WERI-Rb-1 (cell line): ENCODE data around the gene EGLN3.

Source experiments
- DNase-seq: peaks from one replicate; pipeline ENCODE4 v3.0.0-alpha.2; 2020
- H3K27ac ChIP-seq: fragments of 250-450 bp; sonication (Bioruptor Pico); 2 replicates; pipeline ENCODE4 v1.5.1; 2020; ENCODE audit warnings: mild to moderate bottlenecking, moderate library complexity
- H3K27me3 ChIP-seq: fragments of 250-450 bp; sonication (Bioruptor Pico); 2 replicates; pipeline ENCODE4 v1.5.1; 2021; ENCODE audit warnings: mild to moderate bottlenecking, low read depth, moderate library complexity; ENCODE audit not compliant: insufficient read depth, severe bottlenecking
- H3K36me3 ChIP-seq: fragments of 250-450 bp; sonication (Bioruptor Pico); 2 replicates; pipeline ENCODE4 v1.5.1; 2020; ENCODE audit warnings: mild to moderate bottlenecking, moderate library complexity
- H3K4me3 ChIP-seq: 2 replicates; pipeline ENCODE4 v1.5.1; 2011; ENCODE audit warnings: low read depth, mild to moderate bottlenecking, control low read depth, low read length
- H3K9me3 ChIP-seq: fragments of 250-450 bp; sonication (Bioruptor Pico); 2 replicates; pipeline ENCODE4 v1.5.1; 2021; ENCODE audit warnings: mild to moderate bottlenecking, moderate library complexity; ENCODE audit not compliant: severe bottlenecking
- TF ChIP-seq, protein P1 (sequence below): IDR thresholded peaks from 2 replicates; pipeline ENCODE4 v1.5.1; 2011; ENCODE audit warnings: low read depth, mild to moderate bottlenecking, control low read depth, inconsistent platforms, low read length

The EGLN3 gene

DNA sequence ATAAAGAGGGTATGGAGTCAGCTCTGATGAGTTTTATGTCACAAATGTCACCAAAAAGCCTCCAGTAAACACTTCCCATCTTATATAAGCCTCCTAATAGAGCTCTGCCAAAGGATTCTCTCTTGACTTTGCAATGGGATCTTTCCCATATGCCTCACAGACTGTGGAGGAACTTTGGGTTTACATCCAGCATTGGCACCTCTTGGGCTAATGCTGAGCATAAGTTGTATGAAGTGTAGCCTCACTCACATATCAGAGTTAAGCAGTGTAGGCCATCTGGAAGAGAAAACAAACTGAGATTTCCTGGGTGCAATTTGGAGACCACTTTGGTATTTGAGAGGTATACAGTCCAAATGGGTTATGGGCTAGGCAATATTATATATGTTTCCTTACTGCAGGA, 24.9 kb downstream of the EGLN3 start:
- no peaks in the 10 kb centered on the region for H3K9me3 ChIP-seq
- no peaks in the 10 kb centered on the region for H3K27me3 ChIP-seq
- H3K36me3 ChIP-seq: no peaks in the 10 kb centered on the region
- H3K4me3 ChIP-seq: no peak overlapping the region
- H3K27ac ChIP-seq: no peak overlapping the region
- no peak for DNase-seq
- TF ChIP-seq, protein P1, sequence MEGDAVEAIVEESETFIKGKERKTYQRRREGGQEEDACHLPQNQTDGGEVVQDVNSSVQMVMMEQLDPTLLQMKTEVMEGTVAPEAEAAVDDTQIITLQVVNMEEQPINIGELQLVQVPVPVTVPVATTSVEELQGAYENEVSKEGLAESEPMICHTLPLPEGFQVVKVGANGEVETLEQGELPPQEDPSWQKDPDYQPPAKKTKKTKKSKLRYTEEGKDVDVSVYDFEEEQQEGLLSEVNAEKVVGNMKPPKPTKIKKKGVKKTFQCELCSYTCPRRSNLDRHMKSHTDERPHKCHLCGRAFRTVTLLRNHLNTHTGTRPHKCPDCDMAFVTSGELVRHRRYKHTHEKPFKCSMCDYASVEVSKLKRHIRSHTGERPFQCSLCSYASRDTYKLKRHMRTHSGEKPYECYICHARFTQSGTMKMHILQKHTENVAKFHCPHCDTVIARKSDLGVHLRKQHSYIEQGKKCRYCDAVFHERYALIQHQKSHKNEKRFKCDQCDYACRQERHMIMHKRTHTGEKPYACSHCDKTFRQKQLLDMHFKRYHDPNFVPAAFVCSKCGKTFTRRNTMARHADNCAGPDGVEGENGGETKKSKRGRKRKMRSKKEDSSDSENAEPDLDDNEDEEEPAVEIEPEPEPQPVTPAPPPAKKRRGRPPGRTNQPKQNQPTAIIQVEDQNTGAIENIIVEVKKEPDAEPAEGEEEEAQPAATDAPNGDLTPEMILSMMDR: no peak

DNA sequence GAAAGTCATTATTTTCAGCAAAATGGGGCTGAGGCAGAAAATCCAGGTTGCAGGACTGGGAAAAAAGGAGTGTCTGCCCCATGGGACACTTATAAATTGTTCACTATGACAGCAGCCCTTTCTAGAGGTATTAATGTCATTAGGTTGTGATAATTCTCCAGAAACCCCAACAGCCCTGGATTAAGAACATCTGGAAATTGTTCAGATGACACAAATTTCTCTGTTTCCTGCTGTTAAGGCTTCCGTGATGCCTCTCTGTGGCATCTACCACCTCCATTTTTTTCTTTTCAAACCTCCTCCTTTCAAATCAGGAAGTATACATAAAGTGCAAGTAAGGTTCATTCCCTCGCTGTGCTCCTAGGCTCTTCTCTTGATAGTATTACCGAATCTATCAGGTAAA, 25.6 kb downstream of the EGLN3 start:
- Histone ChIP-seq H3K27me3 (no peaks in the 10 kb centered on the region), H3K9me3 (no peaks in the 10 kb centered on the region), H3K4me3 (no peak overlapping the region), H3K36me3 (no peaks in the 10 kb centered on the region), H3K27ac (no peak overlapping the region)
- DNase-seq: no peak
- TF ChIP-seq, protein P1: no peak

DNA sequence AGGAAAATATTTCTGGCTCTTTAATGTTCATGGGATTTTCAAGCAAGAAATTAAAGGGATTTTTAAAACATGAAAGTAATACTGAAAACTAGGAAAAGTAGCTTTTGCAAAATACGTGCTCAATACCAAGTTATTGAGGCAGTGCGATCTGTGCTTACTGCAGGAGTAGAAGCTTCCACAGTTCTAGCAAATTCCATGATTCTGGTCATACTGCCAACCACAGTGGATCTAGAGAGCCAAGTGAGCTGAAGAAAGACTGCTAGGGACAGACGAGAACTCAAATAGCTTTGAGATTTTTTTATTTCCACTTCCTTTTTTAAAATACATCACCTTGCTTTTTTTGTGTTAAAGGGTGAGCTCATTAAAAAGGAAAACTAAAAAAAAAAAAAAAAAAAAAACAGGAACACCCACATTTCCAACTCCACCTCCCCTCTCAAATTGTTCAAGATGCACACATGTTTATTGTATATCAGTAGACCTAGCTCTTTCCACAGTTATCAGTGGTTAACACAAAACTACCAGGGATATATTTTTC, 26.2 kb downstream of the EGLN3 start:
- no peak for DNase-seq
- no peaks in the 10 kb centered on the region for H3K9me3 ChIP-seq
- no peaks in the 10 kb centered on the region for H3K36me3 ChIP-seq
- no peak overlapping the region for H3K27ac ChIP-seq
- no peak overlapping the region for H3K4me3 ChIP-seq
- TF ChIP-seq, protein P1: no peak
- no peaks in the 10 kb centered on the region for H3K27me3 ChIP-seq

DNA sequence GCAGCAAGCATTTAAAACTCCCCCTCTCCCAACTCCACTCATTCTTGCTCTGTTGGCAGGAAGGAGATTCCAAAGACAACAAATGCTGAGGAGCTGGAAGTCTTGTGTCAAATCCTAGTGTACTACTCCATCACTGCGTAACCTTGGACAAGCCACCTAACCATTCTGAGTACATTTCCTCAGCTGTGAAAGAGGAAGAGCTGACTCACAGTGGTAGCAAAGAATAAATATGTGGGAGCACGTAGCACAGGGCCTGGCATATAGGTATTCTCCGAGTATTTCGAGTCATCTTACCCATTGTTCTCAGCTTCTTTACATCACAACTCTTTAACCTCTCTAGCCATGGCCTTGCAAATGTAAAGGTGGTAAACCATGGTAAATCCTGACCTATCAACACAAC, 28.7 kb downstream of the EGLN3 start:
- DNase-seq: no peak
- H3K9me3 ChIP-seq: no peaks in the 10 kb centered on the region
- H3K27me3 ChIP-seq: no peaks in the 10 kb centered on the region
- TF ChIP-seq, protein P1: no peak
- no peaks in the 10 kb centered on the region for H3K36me3 ChIP-seq
- no peak overlapping the region for H3K4me3 ChIP-seq
- H3K27ac ChIP-seq: no peak overlapping the region

DNA sequence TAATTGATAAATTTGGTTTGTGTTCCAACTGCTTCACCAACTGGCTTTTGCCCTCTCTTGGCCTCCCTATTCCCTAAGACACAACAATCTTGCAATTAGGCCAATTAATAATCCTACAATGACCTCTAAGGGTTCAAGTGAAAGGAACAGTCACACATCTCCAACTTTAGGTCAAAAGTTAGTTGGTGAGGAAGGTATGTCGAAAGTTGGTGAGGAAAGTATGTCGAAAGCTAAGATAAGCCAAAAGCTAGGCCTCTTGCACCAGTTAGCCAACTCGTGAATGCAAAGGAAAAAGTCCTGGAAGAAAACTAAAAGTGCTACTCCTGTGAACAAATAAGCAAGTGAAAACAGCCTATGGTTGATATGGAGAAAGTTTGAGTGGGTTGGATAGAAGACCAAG, 32.6 kb downstream of the EGLN3 start:
- TF ChIP-seq, protein P1: no peak
- DNase-seq: no peak

DNA sequence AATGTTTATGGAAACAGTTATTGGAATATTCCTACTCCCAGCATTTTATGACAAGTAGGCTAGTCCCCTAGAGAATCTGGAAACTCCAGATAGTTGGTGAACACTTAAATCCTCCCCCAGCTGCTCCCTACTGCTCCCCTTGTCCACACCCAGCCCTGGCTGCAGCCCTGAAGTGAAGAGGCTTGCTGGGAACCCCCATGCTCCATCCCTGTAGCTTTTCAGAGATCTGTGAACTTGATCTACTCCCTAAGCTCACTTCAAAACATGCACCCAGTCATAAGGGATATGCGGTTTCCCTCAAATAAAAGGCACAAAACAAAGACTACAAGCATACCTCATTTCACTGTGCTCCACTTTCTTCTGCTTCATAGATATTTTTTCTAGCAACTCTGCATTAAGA, 33.2 kb downstream of the EGLN3 start:
- H3K27ac ChIP-seq: no peak overlapping the region
- TF ChIP-seq, protein P1: no peak
- no peaks in the 10 kb centered on the region for H3K36me3 ChIP-seq
- no peak overlapping the region for H3K4me3 ChIP-seq
- no peaks in the 10 kb centered on the region for H3K9me3 ChIP-seq
- H3K27me3 ChIP-seq: no peaks in the 10 kb centered on the region
- DNase-seq: no peak

More for the DNA sequence above, 32.6 kb downstream of the EGLN3 start:
- no peak overlapping the region for H3K27ac ChIP-seq
- H3K27me3 ChIP-seq: no peaks in the 10 kb centered on the region
- H3K9me3 ChIP-seq: no peaks in the 10 kb centered on the region
- H3K36me3 ChIP-seq: no peaks in the 10 kb centered on the region
- no peak overlapping the region for H3K4me3 ChIP-seq
